Activated effector memory CD4-positive, alpha-beta T cell treated with Interleukin-2 at 50 U/mL for 16 hours (primary cell): ENCODE data around the gene OR10A2.
"Not testable (repeated sequence)": the region's sequence is repeated elsewhere in the genome, so short reads cannot be mapped to it uniquely, and the experiment has no call there.

Experiments
- DNase-seq: peaks from one replicate; pipeline ENCODE4 v3.0.0-alpha.2; 2020

OR10A2 gene

GRCh38 chr11:6888830-6889229 lies 26.0 kb downstream of the OR10A2 start:
- DNase-seq = no peak

DNA sequence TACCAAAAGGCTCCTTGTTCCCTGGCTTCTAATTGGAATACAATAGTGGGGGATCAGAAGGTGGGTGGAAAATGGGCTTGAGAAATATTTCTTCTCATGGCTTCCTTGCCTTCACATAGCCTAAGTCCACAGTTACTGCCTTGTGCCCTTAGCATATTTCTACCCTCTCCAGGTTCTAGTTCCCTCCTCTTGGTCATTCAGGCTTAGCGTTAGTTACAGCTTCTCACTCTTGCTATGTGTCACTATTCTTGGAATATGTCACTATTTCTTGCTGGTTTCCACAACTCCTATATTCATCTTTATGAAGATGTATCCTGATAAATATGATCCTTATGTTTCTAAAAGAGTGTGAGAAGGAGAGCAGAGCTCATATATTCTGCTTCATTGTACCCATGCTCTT lies 27.0 kb downstream of the OR10A2 start:
- DNase-seq = no peak

GRCh38 chr11:6892400-6892799 lies 29.5 kb downstream of the OR10A2 start, which contains the start of gene OR2D2:
TSS of gene OR2D2 (minus strand) at chr11:6892500. CDS start at chr11:6892500, 0 bp downstream.
- no peak for DNase-seq

DNA sequence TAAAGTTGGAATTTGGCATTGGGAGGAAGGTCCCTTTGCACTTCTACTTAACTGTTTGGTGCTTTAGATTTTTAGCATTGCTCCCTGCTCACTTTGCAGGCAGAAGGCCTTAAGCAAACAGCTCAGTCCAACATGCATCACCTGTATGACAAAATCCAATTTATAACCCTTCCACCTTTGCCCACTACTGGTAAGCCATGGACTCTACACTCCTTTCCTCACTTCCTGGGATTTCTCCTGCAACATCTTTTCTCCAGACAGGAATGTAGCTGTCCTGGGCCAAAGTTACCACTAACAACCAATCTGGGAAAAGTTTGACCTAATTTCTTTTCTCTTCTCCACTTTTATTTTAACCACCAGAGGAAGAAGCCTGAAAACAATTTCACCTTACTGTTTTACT lies 31.2 kb downstream of the OR10A2 start:
- DNase-seq = no peak

DNA sequence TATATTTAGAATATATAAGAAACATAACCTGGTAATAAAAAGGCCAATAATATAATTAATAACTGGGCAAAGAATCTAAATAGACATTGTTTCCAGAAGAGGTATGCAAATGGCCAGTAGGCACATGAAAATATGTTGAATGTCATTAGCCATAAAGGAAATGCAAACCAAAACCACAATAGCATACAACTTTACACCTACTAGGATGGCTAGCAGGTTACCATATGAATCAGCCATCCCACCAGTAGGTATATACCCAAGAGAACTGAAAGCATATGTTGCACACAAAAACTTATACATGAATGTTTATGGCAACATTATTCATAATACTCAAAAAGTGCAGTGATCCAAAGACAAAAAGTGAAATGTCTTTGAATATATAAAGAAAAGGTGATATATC lies 32.2 kb downstream of the OR10A2 start:
- no peak for DNase-seq

GRCh38 chr11:6898911-6899310 lies 36.1 kb downstream of the OR10A2 start:
- no peak for DNase-seq

DNA sequence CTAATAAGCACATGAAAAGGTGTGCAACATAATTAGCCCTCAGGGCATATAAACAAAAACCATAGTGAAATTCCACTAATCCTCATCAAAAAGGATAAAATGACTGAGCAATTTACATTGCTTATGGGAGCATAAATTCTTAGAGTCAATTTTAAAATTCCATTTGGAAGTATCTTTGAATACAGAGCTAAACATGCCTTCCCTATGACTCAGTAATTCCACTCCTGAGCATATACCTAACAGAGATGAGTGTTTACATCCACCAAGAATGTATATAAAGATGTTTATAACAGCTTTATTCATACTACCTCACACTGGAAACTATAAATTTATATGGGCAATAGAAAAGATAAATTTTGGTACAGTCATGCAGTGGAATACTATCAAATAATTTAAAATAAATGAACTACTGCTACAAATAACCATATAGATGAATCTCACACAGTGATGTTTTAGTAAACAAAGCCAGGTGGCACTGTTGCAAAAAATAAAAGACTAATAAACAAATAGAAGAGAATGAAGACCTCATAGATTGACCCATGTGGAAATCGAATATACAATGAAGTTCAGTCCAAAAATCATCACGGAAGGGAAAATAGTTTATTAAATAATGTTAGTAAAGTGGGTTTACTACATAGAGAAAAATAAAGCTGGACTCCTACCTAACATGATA lies 37.6 kb downstream of the OR10A2 start:
- no peak for DNase-seq

- not testable (repeated sequence) for DNase-seq
Observed at GRCh38 chr11:6904804-6905203, 41.9 kb downstream of the OR10A2 start.

DNA sequence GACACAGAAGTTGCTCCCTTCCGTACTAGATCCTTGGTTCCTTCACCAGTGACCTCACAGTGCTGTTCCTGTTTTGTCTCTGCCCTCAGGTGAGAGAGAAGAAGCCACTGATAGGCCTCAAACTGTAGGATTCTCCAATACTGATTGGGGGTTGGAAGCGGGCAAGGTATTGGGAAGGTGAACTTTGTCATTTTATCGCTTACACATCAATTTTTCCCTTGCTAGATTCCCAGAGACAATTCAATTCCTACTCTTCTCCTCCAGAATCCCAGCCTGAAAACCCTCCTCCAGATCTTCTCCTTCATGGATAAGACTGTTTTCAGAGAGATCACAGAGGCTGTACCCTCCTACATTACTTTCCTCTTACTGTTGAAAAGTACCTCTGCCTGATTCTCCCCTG lies 48.5 kb downstream of the OR10A2 start:
- DNase-seq = no peak

- no peak for DNase-seq
Observed at GRCh38 chr11:6911948-6912347, 49.1 kb downstream of the OR10A2 start.

DNA sequence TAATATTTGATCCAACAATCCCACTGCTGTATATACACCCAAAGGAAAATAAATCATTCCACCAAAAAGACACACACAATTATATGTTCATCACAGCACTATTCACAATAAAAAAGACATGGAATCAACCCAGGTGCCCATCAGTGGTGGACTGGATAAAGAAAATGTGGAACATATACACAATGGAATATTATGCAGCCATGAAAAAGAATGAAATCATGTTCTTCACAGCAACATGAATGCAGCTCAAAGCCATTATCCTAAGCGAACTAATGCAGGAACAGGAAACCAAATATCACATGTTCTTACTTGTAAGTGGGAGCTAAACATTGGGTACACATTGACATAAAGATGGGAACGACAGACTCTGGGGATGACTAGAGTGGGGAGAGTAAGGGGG lies 56.8 kb downstream of the OR10A2 start:
- DNase-seq = no peak

- DNase-seq = no peak
Observed at GRCh38 chr11:6920702-6921101, 57.8 kb downstream of the OR10A2 start, which contains the start of gene OR2D3. TSS of gene OR2D3 (plus strand) at chr11:6921002. CDS start at chr11:6921002, 0 bp downstream.
